ENCODE results near the gene ABLIM3. TPM values are rescaled to one million over a fixed set of nuclear protein-coding genes. Genes with fewer than 3 reads are reported as not detected.
A peak's percentile ranks its signal among the peaks of the same experiment; 100 is the strongest.

The ABLIM3 gene
- total RNA-seq, 2 donors from 2014 or later: 0.41 to 0.61 TPM

- no peak for ATAC-seq (replicated peaks)
- no peaks in the 10 kb centered on the region for H3K4me1 Mint-ChIP-seq
- H3K27me3 Mint-ChIP-seq: peaks cover 8% of the 10 kb centered on the region
- no peak overlapping the region for H3K4me3 Mint-ChIP-seq
- no peak overlapping the region for H3K27ac Mint-ChIP-seq
- H3K36me3 Mint-ChIP-seq (ENCODE audit: low read depth): no peaks in the 10 kb centered on the region
- H3K9me3 Mint-ChIP-seq: no peaks in the 10 kb centered on the region
These were observed 79.5 kb downstream of the ABLIM3 start for GRCh38 chr5:149220750-149221149.

DNA sequence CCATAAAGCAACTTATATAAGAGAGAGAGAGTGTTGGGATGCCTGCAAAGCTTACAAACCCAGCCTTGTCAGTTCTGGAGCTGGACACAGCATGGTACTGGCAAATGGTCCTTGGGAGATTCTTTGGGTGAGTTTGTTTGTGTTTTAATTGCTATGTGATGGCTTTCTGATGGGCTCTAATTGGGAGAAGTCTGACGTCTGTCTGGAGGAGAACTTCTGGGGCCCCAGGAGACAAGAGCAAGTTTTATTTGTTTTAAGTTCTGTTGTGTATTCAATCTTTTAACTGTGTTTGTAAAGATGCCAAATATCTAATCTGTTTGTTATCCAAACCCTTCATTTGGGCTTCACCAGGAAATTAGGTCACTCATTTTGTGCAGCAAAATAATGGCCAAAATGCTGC lies 80.0 kb downstream of the ABLIM3 start:
- H3K36me3 Mint-ChIP-seq (ENCODE audit: low read depth): no peaks in the 10 kb centered on the region
- H3K27ac Mint-ChIP-seq: no peak overlapping the region
- ATAC-seq (replicated peaks): no peak

DNA sequence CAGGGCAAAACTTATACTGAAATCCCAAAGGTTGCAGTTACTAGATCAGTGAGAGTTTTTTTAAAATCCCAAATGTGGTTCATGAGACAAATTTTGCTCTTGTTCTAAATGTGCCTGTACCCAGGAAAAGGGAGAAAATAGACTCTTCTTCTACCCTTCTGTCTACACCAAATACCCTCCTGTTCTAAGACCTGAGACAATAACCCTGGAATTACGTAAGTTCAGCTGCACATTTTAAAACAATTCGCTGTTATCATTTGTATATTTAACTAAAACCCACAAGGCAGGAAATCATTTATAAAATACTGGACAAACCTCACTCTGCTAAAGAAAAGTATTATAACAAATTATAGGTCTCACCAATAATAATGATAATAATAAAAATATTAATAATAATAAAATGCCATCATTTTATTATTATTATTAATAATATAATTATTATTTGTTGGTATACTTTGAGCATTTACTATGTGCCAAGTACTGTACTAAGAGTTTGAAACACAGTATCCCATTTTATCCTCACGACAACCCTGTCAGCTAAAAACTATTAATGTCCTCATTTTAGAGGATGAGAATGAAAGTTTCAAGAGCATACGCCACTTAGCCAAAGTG lies 80.5 kb downstream of the ABLIM3 start:
- Mint-ChIP-seq H3K4me1 (no peaks in the 10 kb centered on the region), H3K36me3 (ENCODE audit: low read depth) (no peaks in the 10 kb centered on the region)

More for the DNA sequence above, 80.0 kb downstream of the ABLIM3 start:
- Mint-ChIP-seq H3K4me3 (no peak overlapping the region), H3K4me1 (no peaks in the 10 kb centered on the region), H3K27me3 (peaks cover 8% of the 10 kb centered on the region), H3K9me3 (no peaks in the 10 kb centered on the region)

GRCh38 chr5:149223081-149223848 lies 82.0 kb downstream of the ABLIM3 start:
- no peaks in the 10 kb centered on the region for H3K36me3 Mint-ChIP-seq (ENCODE audit: low read depth)
- no peak for ATAC-seq (replicated peaks)
- H3K27ac Mint-ChIP-seq: no peak overlapping the region
- H3K27me3 Mint-ChIP-seq: peaks cover 5% of the 10 kb centered on the region
- no peaks in the 10 kb centered on the region for H3K9me3 Mint-ChIP-seq
- no peaks in the 10 kb centered on the region for H3K4me1 Mint-ChIP-seq
- no peak overlapping the region for H3K4me3 Mint-ChIP-seq

More for the DNA sequence above, 80.5 kb downstream of the ABLIM3 start:
- Mint-ChIP-seq H3K27ac (no peak overlapping the region), H3K4me3 (no peak overlapping the region), H3K27me3 (peaks cover 8% of the 10 kb centered on the region), H3K9me3 (no peaks in the 10 kb centered on the region)
- no peak for ATAC-seq (replicated peaks)

GRCh38 chr5:149224282-149224681 lies 83.0 kb downstream of the ABLIM3 start:
- peaks cover 9% of the 10 kb centered on the region for H3K27me3 Mint-ChIP-seq
- no peaks in the 10 kb centered on the region for H3K36me3 Mint-ChIP-seq (ENCODE audit: low read depth)
- no peaks in the 10 kb centered on the region for H3K4me1 Mint-ChIP-seq
- ATAC-seq (replicated peaks): no peak
- H3K9me3 Mint-ChIP-seq: no peaks in the 10 kb centered on the region
- H3K4me3 Mint-ChIP-seq: no peak overlapping the region
- no peak overlapping the region for H3K27ac Mint-ChIP-seq

DNA sequence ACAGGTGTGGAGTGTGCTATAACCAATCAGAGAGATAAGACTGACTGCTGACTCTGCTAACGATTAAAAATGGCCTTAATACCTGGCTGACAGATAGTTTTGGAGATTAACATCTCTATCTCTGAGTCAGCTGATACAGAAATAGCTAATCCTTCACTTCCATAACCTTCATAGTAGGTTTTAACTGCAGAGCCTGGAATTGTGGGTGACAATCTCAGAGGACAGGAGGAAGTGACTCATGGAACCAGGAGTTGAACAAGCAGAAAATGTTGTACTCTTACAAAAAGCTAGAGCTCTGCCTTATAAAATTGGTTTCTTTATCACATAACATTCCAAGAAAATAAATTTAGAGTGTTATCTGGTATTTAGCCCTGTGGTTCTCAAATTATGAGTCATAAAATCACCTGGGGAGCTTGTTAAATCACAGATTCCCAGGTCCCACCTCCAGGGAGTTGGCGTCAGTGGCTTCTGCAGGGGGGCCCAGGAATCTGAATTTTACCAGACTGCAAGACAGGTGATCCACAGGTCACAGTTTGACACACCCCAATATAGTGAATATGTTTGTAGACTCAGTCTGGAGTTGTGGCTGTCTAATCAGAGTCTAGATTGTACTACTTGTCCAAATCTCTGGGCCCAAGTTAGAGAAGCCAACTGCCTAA lies 86.0 kb downstream of the ABLIM3 start:
- Mint-ChIP-seq H3K4me3 (no peak overlapping the region), H3K27me3 (peaks cover 17% of the 10 kb centered on the region), H3K36me3 (ENCODE audit: low read depth) (no peaks in the 10 kb centered on the region), H3K4me1 (no peaks in the 10 kb centered on the region), H3K9me3 (no peaks in the 10 kb centered on the region), H3K27ac (no peak overlapping the region)
- peak; percentile 60 for ATAC-seq (replicated peaks)

- Mint-ChIP-seq H3K36me3 (ENCODE audit: low read depth) (no peaks in the 10 kb centered on the region), H3K4me1 (no peaks in the 10 kb centered on the region), H3K4me3 (no peak overlapping the region), H3K27ac (no peak overlapping the region), H3K27me3 (peaks cover 25% of the 10 kb centered on the region), H3K9me3 (no peaks in the 10 kb centered on the region)
- no peak for ATAC-seq (replicated peaks)
These were observed 87.5 kb downstream of the ABLIM3 start for GRCh38 chr5:149228618-149229297.

DNA sequence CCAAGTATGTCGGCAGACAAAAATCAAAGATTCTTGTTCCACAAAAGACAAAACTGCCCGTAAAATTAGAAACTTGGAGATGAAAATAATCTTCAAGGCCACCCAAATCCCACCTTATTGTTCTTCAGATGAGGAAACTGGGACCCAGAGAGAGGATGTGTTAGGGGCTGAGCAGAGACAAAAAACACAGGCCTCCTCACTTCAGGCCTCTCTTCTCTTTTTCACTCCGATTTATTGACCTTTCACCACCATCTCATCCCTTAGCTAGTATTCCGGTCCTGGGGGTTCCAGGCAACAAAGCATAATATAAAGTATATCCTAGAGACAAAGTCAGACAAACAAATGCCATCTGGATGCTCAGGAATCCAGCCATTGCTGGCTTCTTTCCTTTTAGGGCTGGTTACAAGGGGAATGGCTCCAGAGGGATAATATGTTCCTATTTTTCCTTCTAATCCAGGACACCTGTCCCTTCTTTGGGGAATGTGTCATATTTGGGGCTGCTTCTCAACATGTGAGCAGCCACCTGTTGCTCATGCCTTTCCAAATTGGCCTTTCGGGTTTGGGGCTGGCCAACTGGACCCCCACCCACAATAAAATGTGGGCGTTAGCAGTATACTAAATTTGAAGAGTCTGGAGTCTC lies 88.1 kb downstream of the ABLIM3 start:
- H3K36me3 Mint-ChIP-seq (ENCODE audit: low read depth): no peaks in the 10 kb centered on the region
- H3K4me1 Mint-ChIP-seq: no peaks in the 10 kb centered on the region
- H3K4me3 Mint-ChIP-seq: no peak overlapping the region
- peaks cover 30% of the 10 kb centered on the region for H3K27me3 Mint-ChIP-seq
- no peak overlapping the region for H3K27ac Mint-ChIP-seq
- no peak for ATAC-seq (replicated peaks)
- H3K9me3 Mint-ChIP-seq: no peaks in the 10 kb centered on the region

DNA sequence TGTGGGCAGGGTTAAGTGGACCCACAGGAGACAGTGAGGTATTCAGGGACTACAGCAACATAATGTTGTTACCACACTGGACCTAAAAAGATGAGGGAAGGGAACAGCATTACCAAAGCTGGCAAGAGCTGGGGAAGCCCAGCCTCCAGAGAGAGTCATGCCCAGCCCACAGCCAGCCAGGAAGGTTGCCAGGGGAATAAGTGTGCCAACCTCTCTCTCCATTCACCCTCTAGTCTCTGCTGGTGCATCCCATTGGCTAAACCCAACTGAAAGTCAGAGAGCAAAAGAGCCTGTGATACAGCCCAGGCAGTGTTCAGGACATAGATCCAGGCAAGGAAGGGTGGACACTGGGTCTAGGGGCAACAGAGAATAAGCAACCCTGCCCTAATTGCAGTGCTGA lies 94.5 kb downstream of the ABLIM3 start:
- no peaks in the 10 kb centered on the region for H3K9me3 Mint-ChIP-seq
- no peak overlapping the region for H3K27ac Mint-ChIP-seq
- no peaks in the 10 kb centered on the region for H3K36me3 Mint-ChIP-seq (ENCODE audit: low read depth)
- H3K4me3 Mint-ChIP-seq: no peak overlapping the region
- no peak for ATAC-seq (replicated peaks)
- no peaks in the 10 kb centered on the region for H3K4me1 Mint-ChIP-seq
- H3K27me3 Mint-ChIP-seq: peaks cover 17% of the 10 kb centered on the region

- Mint-ChIP-seq H3K36me3 (ENCODE audit: low read depth) (no peaks in the 10 kb centered on the region), H3K9me3 (peaks cover 3% of the 10 kb centered on the region), H3K4me3 (no peak overlapping the region)
These were observed 96.4 kb downstream of the ABLIM3 start for GRCh38 chr5:149237662-149238061.

DNA sequence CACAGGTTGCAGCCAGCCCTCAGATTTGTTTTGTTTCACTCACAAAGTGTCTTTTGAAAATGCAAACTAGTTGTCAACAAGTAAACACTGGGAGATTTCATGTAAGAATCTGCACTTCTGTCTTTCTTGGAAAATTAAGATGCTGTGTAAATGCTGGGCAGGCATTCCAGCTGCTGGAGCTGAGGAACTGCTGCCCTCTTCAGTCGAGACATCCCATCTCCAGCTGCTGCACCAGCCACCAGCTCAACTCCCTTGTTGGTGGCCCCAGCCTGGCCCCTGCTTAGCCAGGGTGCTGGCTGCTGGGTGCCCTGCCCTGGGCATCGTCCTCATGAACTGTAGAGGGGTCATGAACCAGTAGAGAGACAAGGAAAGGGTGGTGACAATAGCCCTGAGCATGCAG lies 97.2 kb downstream of the ABLIM3 start:
- H3K4me3 Mint-ChIP-seq: no peak overlapping the region
- peaks cover 9% of the 10 kb centered on the region for H3K27me3 Mint-ChIP-seq
- H3K4me1 Mint-ChIP-seq: peaks cover 5% of the 10 kb centered on the region
- no peak for ATAC-seq (replicated peaks)
- H3K36me3 Mint-ChIP-seq (ENCODE audit: low read depth): no peaks in the 10 kb centered on the region
- H3K9me3 Mint-ChIP-seq: peaks cover 3% of the 10 kb centered on the region
- no peak overlapping the region for H3K27ac Mint-ChIP-seq

More at GRCh38 chr5:149237662-149238061, 96.4 kb downstream of the ABLIM3 start:
- ATAC-seq (replicated peaks): no peak
- Mint-ChIP-seq H3K27me3 (peaks cover 16% of the 10 kb centered on the region), H3K4me1 (peaks cover 5% of the 10 kb centered on the region), H3K27ac (no peak overlapping the region)

- Mint-ChIP-seq H3K4me3 (peak overlapping the region; percentile 58), H3K27me3 (peaks cover 3% of the 10 kb centered on the region), H3K4me1 (peaks cover 5% of the 10 kb centered on the region), H3K36me3 (ENCODE audit: low read depth) (no peaks in the 10 kb centered on the region), H3K27ac (peak overlapping the region; percentile 78), H3K9me3 (peaks cover 3% of the 10 kb centered on the region)
- no peak for ATAC-seq (replicated peaks)
These were observed 98.6 kb downstream of the ABLIM3 start for GRCh38 chr5:149239917-149240316.

DNA sequence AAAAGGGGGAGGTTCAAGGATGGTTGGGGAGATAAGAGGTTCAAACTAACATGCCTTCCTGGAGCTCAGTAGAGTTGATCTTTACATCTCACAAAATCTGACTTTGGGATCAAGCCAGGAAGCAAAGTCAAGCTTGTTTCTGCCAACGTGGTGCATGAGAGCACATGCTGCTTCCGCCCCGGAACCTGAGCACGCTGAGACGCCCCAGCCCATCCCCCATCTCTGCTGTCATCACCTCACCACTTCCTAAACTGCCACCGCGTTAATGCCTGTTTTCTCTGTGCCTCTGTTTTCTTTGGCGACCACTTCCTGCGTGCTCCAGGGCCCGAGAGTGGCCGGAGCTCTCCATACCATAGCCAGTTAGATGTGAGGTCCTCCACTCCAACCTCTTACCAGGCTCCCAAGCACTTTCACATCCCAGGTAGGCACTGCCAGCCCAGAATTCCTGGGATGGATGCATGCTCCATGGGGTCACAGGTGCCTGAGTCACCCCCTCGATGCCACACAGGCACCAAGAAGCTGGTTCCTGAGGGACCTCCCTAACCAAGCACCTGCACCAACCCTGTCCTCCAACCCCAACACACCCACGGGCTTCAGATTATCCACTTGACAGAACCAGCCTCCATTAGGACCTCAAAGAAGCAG lies 99.2 kb downstream of the ABLIM3 start:
- Mint-ChIP-seq H3K36me3 (ENCODE audit: low read depth) (no peaks in the 10 kb centered on the region), H3K4me1 (peaks cover 5% of the 10 kb centered on the region), H3K4me3 (peak overlapping the region; percentile 58), H3K27me3 (peaks cover 3% of the 10 kb centered on the region), H3K9me3 (peaks cover 3% of the 10 kb centered on the region), H3K27ac (peak overlapping the region; percentile 78)
- ATAC-seq (replicated peaks): peak; percentile 92

GRCh38 chr5:149242339-149242738 lies 101.0 kb downstream of the ABLIM3 start:
- Mint-ChIP-seq H3K4me3 (no peak overlapping the region), H3K4me1 (peaks cover 5% of the 10 kb centered on the region), H3K27ac (no peak overlapping the region), H3K36me3 (ENCODE audit: low read depth) (no peaks in the 10 kb centered on the region), H3K27me3 (peaks cover 8% of the 10 kb centered on the region), H3K9me3 (peaks cover 3% of the 10 kb centered on the region)
- no peak for ATAC-seq (replicated peaks)
